H9 (cell line): ENCODE results near the gene SPATA16. TPM values are rescaled to one million over a fixed set of nuclear protein-coding genes. Genes with fewer than 3 reads are reported as not detected.

Experiments
- DNase-seq: peaks from one replicate; pipeline ENCODE4 v3.0.0-alpha.2; 2017
- H2AFZ ChIP-seq: one replicate; pipeline ENCODE4 v1.6.1; 2013; ENCODE audit warnings: mild to moderate bottlenecking, low read length, control low read depth, moderate library complexity
- H2AK5ac ChIP-seq: 2 replicates; pipeline ENCODE4 v1.6.1; 2013; ENCODE audit warnings: low read length, control low read depth, mixed read lengths; ENCODE audit not compliant: insufficient read length
- H2BK120ac ChIP-seq: one replicate; pipeline ENCODE4 v1.6.1; 2013; ENCODE audit warnings: low read depth, mild to moderate bottlenecking, low read length, control low read depth, inconsistent platforms; ENCODE audit not compliant: poor library complexity, severe bottlenecking
- H2BK12ac ChIP-seq: 2 replicates; pipeline ENCODE4 v1.6.1; 2013; ENCODE audit warnings: low read length, control low read depth, mixed read lengths, low read depth; ENCODE audit not compliant: insufficient read length
- H2BK15ac ChIP-seq: 2 replicates; pipeline ENCODE4 v1.6.1; 2013; ENCODE audit warnings: low read depth, low read length, control low read depth
- H2BK20ac ChIP-seq: one replicate; pipeline ENCODE4 v1.6.1; 2013; ENCODE audit warnings: low read depth, mild to moderate bottlenecking, low read length, control low read depth, inconsistent platforms; ENCODE audit not compliant: poor library complexity, severe bottlenecking
- H2BK5ac ChIP-seq: 2 replicates; pipeline ENCODE4 v1.6.1; 2013; ENCODE audit warnings: low read length, control low read depth, mixed read lengths; ENCODE audit not compliant: insufficient read length
- H3K14ac ChIP-seq: 2 replicates; pipeline ENCODE4 v1.6.1; 2013; ENCODE audit warnings: low read length, control low read depth; ENCODE audit not compliant: insufficient read depth
- H3K18ac ChIP-seq: 2 replicates; pipeline ENCODE4 v1.6.1; 2013; ENCODE audit warnings: low read depth, mild to moderate bottlenecking, mixed read lengths, low read length, control low read depth; ENCODE audit not compliant: insufficient read length
- H3K23ac ChIP-seq: 2 replicates; pipeline ENCODE4 v1.6.1; 2013; ENCODE audit warnings: low read length, control low read depth, mixed read lengths, low read depth; ENCODE audit not compliant: insufficient read length
- H3K23me2 ChIP-seq: 2 replicates; pipeline ENCODE4 v1.6.1; 2013; ENCODE audit warnings: low read depth, mild to moderate bottlenecking, mixed read lengths, low read length, control low read depth; ENCODE audit not compliant: insufficient read length, poor library complexity, severe bottlenecking
- H3K27ac ChIP-seq: 2 replicates; pipeline ENCODE4 v1.5.1; 2013; ENCODE audit warnings: low read length, control low read depth, mixed read lengths, low read depth; ENCODE audit not compliant: insufficient read length
- H3K27me3 ChIP-seq: 2 replicates; pipeline ENCODE4 v1.6.1; 2013; ENCODE audit warnings: low read length, control low read depth, inconsistent platforms; ENCODE audit not compliant: insufficient read depth
- H3K4ac ChIP-seq: 2 replicates; pipeline ENCODE4 v1.6.1; 2013; ENCODE audit warnings: low read depth, mild to moderate bottlenecking, control low read depth, inconsistent platforms, low read length, moderate library complexity
- H3K4me1 ChIP-seq: 2 replicates; pipeline ENCODE4 v1.6.1; 2013; ENCODE audit warnings: low read length, control low read depth, inconsistent platforms; ENCODE audit not compliant: insufficient read depth
- H3K4me2 ChIP-seq: 2 replicates; pipeline ENCODE4 v1.6.1; 2013; ENCODE audit warnings: low read length, control low read depth, mixed read lengths; ENCODE audit not compliant: insufficient read length, insufficient read depth
- H3K56ac ChIP-seq: 2 replicates; pipeline ENCODE4 v1.6.1; 2013; ENCODE audit warnings: low read depth, mild to moderate bottlenecking, mixed read lengths, low read length, control low read depth; ENCODE audit not compliant: insufficient read length
- H3K79me1 ChIP-seq: 2 replicates; pipeline ENCODE4 v1.6.1; 2013; ENCODE audit warnings: low read depth, mild to moderate bottlenecking, moderate library complexity, low read length, control low read depth, inconsistent platforms; ENCODE audit not compliant: insufficient read depth, poor library complexity, severe bottlenecking
- H3K79me2 ChIP-seq: 2 replicates; pipeline ENCODE4 v1.6.1; 2013; ENCODE audit warnings: low read length, control low read depth, inconsistent platforms; ENCODE audit not compliant: insufficient read depth
- H3K9ac ChIP-seq: 2 replicates; pipeline ENCODE4 v1.6.1; 2013; ENCODE audit warnings: low read length, control low read depth, mixed read lengths; ENCODE audit not compliant: insufficient read length; ENCODE audit errors: extremely low read depth
- H3K9me3 ChIP-seq: one replicate; pipeline ENCODE4 v1.6.1; 2013; ENCODE audit warnings: low read depth, low read length, inconsistent platforms; ENCODE audit not compliant: control insufficient read depth
- H3T11ph ChIP-seq: one replicate; pipeline ENCODE4 v1.6.1; 2013; ENCODE audit warnings: mild to moderate bottlenecking, low read length, control low read depth, inconsistent platforms
- H4K20me1 ChIP-seq: one replicate; pipeline ENCODE4 v1.6.1; 2013; ENCODE audit not compliant: control insufficient read depth, insufficient read length, insufficient read depth
- H4K5ac ChIP-seq: 2 replicates; pipeline ENCODE4 v1.6.1; 2013; ENCODE audit warnings: low read depth, mild to moderate bottlenecking, mixed read lengths, low read length, control low read depth; ENCODE audit not compliant: insufficient read length
- H4K8ac ChIP-seq: replicated peaks from 2 replicates; pipeline ENCODE4 v1.6.1; 2013; ENCODE audit warnings: low read length, control low read depth, mixed read lengths, low read depth; ENCODE audit not compliant: insufficient read length
- H4K91ac ChIP-seq: 2 replicates; pipeline ENCODE4 v1.6.1; 2013; ENCODE audit warnings: low read depth, mild to moderate bottlenecking, moderate library complexity, mixed read lengths, low read length, control low read depth; ENCODE audit not compliant: insufficient read length
- H3K27ac Mint-ChIP-seq, 3 experiments: 2 replicates in 2 of 3; 3 replicates in 1 of 3; pipeline ENCODE4 v1.8.0; 2020 to 2021; ENCODE audit warnings: mixed read lengths in 3 of 3, mild to moderate bottlenecking in 1 of 3, moderate library complexity in 1 of 3
- H3K27me3 Mint-ChIP-seq: 2 replicates; pipeline ENCODE4 v1.8.0; 2021; ENCODE audit warnings: low read depth, mild to moderate bottlenecking, moderate library complexity, mixed read lengths
- H3K36me3 Mint-ChIP-seq, 3 experiments: 2 replicates in 2 of 3; 3 replicates in 1 of 3; pipeline ENCODE4 v1.8.0; 2020 to 2021; ENCODE audit warnings: low read depth in 3 of 3, mixed read lengths in 3 of 3; ENCODE audit not compliant: insufficient read depth in 1 of 3
- H3K4me1 Mint-ChIP-seq, 2 experiments: 2 replicates each; pipeline ENCODE4 v1.8.0; 2020; ENCODE audit warnings: mixed read lengths in 2 of 2
- H3K4me3 Mint-ChIP-seq, 2 experiments: 2 replicates in 1 of 2; 3 replicates in 1 of 2; pipeline ENCODE4 v1.8.0; 2020 to 2021; ENCODE audit warnings: mild to moderate bottlenecking in 2 of 2, mixed read lengths in 2 of 2, moderate library complexity in 1 of 2
- H3K9me3 Mint-ChIP-seq, 2 experiments: 2 replicates in 1 of 2; 3 replicates in 1 of 2; pipeline ENCODE4 v1.8.0; 2020; ENCODE audit warnings: mild to moderate bottlenecking in 2 of 2, mixed read lengths in 2 of 2, moderate library complexity in 1 of 2
- WGBS: extraction: QIAGEN DNeasy Blood & Tissue Kit; methylation state at CpG from one replicate; pipeline ENCODE4 v1.1.7; 2013; ENCODE audit warnings: missing lambda C conversion rate, low lambda C conversion rate, mixed read lengths; ENCODE audit not compliant: insufficient read length; ENCODE audit errors: extremely low coverage; 5-methylcytosine and 5-hydroxymethylcytosine counted together
- total RNA-seq: library from RNA; stranded (reverse); gene quantifications from 2 replicates; pipeline ENCODE4 v1.2.1, GENCODE V29; 2021
- TF ChIP-seq, protein P1 (sequence below): fragments of 200-600 bp; sonication (generic); conservative IDR thresholded peaks from 3 replicates; pipeline ENCODE4 v1.8.0; 2021; ENCODE audit warnings: antibody characterized with exemption, mild to moderate bottlenecking

The SPATA16 gene
- total RNA-seq, 1 experiment from 2014 or later = not detected

- TF ChIP-seq, protein P1, sequence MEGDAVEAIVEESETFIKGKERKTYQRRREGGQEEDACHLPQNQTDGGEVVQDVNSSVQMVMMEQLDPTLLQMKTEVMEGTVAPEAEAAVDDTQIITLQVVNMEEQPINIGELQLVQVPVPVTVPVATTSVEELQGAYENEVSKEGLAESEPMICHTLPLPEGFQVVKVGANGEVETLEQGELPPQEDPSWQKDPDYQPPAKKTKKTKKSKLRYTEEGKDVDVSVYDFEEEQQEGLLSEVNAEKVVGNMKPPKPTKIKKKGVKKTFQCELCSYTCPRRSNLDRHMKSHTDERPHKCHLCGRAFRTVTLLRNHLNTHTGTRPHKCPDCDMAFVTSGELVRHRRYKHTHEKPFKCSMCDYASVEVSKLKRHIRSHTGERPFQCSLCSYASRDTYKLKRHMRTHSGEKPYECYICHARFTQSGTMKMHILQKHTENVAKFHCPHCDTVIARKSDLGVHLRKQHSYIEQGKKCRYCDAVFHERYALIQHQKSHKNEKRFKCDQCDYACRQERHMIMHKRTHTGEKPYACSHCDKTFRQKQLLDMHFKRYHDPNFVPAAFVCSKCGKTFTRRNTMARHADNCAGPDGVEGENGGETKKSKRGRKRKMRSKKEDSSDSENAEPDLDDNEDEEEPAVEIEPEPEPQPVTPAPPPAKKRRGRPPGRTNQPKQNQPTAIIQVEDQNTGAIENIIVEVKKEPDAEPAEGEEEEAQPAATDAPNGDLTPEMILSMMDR = no peak
These were observed 300.1 kb downstream of the SPATA16 start for GRCh38 chr3:172840913-172841312.

More at GRCh38 chr3:172840913-172841312, 300.1 kb downstream of the SPATA16 start:
- H2BK20ac ChIP-seq = no peak overlapping the region
- H3K23me2 ChIP-seq = no peaks in the 10 kb centered on the region
- no peak overlapping the region for H3K9ac ChIP-seq
- H2AFZ ChIP-seq = no peak overlapping the region
- H3K4me2 ChIP-seq = no peak overlapping the region
- H3K4me3 Mint-ChIP-seq = no peak overlapping the region
- no peak for DNase-seq
- no peak overlapping the region for H4K91ac ChIP-seq
- no peak overlapping the region for H2BK120ac ChIP-seq
- no peaks in the 10 kb centered on the region for H3K27me3 ChIP-seq
- no peak overlapping the region for H4K8ac ChIP-seq
- H2BK15ac ChIP-seq = no peak overlapping the region
- no peaks in the 10 kb centered on the region for H3K36me3 Mint-ChIP-seq
- no peak overlapping the region for H2BK12ac ChIP-seq
- H3K4me1 Mint-ChIP-seq = peaks cover 6 to 9% of the 10 kb centered on the region in 2 experiments
- H3K27me3 Mint-ChIP-seq = no peaks in the 10 kb centered on the region
- no peak overlapping the region for H3K14ac ChIP-seq
- H3K79me2 ChIP-seq = no peaks in the 10 kb centered on the region
- H2AK5ac ChIP-seq = no peak overlapping the region
- H3K23ac ChIP-seq = no peak overlapping the region
- H3K4ac ChIP-seq = no peak overlapping the region
- no peak overlapping the region for H3T11ph ChIP-seq
- H3K9me3 Mint-ChIP-seq = no peaks in the 10 kb centered on the region
- H2BK5ac ChIP-seq = no peak overlapping the region
- H4K20me1 ChIP-seq = no peaks in the 10 kb centered on the region
- no peaks in the 10 kb centered on the region for H3K4me1 ChIP-seq
- no peak overlapping the region for H3K18ac ChIP-seq
- no peaks in the 10 kb centered on the region for H3K79me1 ChIP-seq
- H3K27ac Mint-ChIP-seq = no peak overlapping the region
- WGBS = no CpG with 5 or more reads among the region's 4 CpGs
- H3K9me3 ChIP-seq = no peaks in the 10 kb centered on the region
- no peak overlapping the region for H3K27ac ChIP-seq
- no peak overlapping the region for H3K56ac ChIP-seq
- no peak overlapping the region for H4K5ac ChIP-seq
